Brain microvascular endothelial cell (primary cell): ENCODE results near the gene RSAD1.

Experiments
- DNase-seq: peaks from one replicate; pipeline ENCODE4 v3.0.0-alpha.2; 2020
- H3K27ac ChIP-seq: fragments of 250-450 bp; sonication (Bioruptor Pico); 2 replicates; pipeline ENCODE4 v1.5.1; 2020; ENCODE audit warnings: mild to moderate bottlenecking, moderate library complexity
- H3K27me3 ChIP-seq: fragments of 250-450 bp; sonication (Bioruptor Pico); replicated peaks from 2 replicates; pipeline ENCODE4 v1.5.1; 2020; ENCODE audit warnings: mild to moderate bottlenecking
- H3K36me3 ChIP-seq: fragments of 250-450 bp; sonication (Bioruptor Pico); replicated peaks from 2 replicates; pipeline ENCODE4 v1.5.1; 2020; ENCODE audit warnings: mild to moderate bottlenecking
- H3K4me3 ChIP-seq: 2 replicates; pipeline ENCODE4 v1.5.1; 2011; ENCODE audit warnings: low read depth, mild to moderate bottlenecking, control low read depth, low read length, moderate library complexity
- in situ Hi-C: cut with HindIII; loops from 2 replicates; pipeline ENCODE4 v1.10.0; 2017; ENCODE audit warnings: low sequenced_read_pairs, low pct_ligation_motif_present
- TF ChIP-seq, protein P1 (sequence below): IDR thresholded peaks from 2 replicates; pipeline ENCODE4 v1.5.1; 2011; ENCODE audit warnings: low read depth, mild to moderate bottlenecking, moderate library complexity, low read length, control low read depth, inconsistent platforms; ENCODE audit errors: missing control alignments

Gene RSAD1

DNA sequence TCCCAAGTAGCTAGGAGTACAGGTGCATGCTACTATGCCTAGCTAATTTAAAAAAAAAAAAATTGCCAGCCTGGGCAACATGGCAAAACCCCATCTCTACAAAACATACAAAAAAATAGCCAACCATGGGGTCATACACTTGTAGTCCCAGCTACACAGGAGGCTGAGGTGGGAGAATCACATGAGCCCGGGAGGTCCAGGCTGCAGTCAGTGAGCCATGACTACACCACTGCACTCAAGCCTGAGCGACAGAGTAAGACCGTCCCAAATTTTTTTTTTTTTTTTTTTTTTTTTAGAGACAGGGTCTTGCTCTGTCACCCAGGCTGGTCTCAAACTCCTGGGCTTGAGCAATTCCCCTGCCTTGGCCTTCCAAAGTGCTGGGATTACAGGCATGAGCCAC is 24.8 kb upstream of the RSAD1 start:
- DNase-seq = no peak
- H3K27ac ChIP-seq = no peak overlapping the region
- no peak overlapping the region for H3K4me3 ChIP-seq
- H3K27me3 ChIP-seq = no peaks in the 10 kb centered on the region
- TF ChIP-seq, protein P1, sequence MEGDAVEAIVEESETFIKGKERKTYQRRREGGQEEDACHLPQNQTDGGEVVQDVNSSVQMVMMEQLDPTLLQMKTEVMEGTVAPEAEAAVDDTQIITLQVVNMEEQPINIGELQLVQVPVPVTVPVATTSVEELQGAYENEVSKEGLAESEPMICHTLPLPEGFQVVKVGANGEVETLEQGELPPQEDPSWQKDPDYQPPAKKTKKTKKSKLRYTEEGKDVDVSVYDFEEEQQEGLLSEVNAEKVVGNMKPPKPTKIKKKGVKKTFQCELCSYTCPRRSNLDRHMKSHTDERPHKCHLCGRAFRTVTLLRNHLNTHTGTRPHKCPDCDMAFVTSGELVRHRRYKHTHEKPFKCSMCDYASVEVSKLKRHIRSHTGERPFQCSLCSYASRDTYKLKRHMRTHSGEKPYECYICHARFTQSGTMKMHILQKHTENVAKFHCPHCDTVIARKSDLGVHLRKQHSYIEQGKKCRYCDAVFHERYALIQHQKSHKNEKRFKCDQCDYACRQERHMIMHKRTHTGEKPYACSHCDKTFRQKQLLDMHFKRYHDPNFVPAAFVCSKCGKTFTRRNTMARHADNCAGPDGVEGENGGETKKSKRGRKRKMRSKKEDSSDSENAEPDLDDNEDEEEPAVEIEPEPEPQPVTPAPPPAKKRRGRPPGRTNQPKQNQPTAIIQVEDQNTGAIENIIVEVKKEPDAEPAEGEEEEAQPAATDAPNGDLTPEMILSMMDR = no peak
- in situ Hi-C loops = no loop called here
- no peaks in the 10 kb centered on the region for H3K36me3 ChIP-seq

DNA sequence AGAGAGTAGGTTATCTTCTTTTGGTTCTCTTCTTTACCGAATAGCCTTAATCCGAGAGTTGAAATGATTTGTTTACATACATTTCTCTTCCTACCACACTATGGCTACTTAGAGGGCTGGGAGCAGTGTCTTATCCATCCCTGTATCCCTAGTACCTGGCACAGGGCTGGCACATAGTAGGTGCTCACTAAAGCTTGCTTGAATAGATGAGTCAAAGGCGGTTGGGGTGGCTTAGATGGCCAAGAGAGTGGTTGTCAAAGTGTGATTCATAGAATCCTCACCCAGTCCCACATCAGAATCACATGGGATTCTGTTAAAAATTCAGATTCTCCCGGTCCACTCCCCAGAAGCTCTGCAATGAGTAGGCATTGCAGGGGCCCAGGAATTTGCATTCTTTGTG is 21.0 kb upstream of the RSAD1 start:
- Histone ChIP-seq H3K4me3 (no peak overlapping the region), H3K27me3 (no peaks in the 10 kb centered on the region), H3K27ac (no peak overlapping the region), H3K36me3 (no peaks in the 10 kb centered on the region)
- TF ChIP-seq, protein P1 = no peak
- in situ Hi-C loops = no loop called here
- DNase-seq = no peak

DNA sequence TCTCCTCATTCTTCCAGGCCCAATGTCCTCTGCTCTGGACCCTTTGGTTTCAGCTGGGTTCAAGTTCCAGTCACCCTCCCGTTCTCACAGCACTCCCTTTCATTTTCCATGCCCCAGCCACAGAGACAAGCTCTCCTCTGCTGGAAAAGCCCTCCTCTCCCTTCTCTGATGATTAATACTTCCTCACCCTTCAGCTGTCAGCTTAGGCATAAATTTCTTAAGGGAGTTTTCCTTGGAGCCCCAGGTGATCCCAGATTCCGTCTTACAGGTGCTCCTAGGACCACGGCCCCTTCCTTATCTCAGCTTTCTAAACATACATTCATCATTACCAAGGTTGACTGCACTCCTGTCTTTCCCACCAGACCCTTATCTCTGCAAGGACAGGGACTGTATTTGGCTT is 20.4 kb upstream of the RSAD1 start:
- TF ChIP-seq, protein P1 = no peak
- no peaks in the 10 kb centered on the region for H3K36me3 ChIP-seq
- DNase-seq = no peak

DNA sequence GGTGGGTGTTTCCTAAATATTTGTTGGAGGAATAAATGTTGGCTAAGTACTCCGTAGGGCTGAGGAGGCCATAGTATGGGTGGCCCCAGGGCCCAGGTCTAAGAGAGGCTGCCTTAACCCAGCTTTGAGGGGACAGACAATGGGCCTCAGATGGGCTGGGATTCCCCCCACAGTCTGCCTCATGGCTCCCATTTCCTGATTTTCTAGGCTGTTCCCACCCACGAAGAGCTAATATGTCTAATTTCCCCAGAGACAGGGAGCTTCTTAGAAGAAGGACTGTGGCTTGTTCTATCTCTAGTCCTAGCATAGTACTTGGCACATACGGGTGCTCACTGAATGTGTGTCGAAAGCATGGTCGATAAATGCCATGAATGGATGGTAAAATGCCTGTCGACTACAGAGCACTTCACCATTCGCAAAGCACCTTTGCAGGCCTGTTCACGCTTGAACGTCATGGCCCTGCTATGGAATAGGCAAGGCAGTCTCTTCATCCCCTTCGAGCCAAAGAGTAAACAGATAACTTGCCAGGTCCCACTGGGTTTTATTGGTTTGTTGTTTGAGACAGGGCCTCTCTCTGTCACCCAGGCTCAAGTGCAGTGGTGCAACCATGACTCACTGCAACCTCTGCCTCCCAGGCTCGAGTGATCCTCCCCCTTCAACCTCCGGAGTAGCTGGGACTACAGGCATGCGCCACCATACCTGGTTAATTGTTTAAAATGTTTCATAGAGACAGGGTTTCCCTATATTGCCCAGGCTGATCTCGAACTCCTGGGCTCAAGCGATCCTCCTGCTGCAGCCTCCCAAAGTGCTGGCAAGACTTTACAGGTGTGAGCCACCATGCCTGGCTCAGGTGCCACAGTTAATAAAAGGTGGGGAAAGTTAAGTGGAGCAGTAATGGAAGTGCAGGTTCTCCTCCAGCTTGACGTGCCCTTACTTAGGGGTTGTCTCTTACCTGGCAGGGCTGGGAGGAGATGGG is 19.7 kb upstream of the RSAD1 start:
- no peak overlapping the region for H3K27ac ChIP-seq
- in situ Hi-C loops = no loop called here
- DNase-seq = peak; percentile 6
- TF ChIP-seq, protein P1 = no peak
- no peaks in the 10 kb centered on the region for H3K27me3 ChIP-seq
- no peaks in the 10 kb centered on the region for H3K36me3 ChIP-seq
- H3K4me3 ChIP-seq = no peak overlapping the region

More for the DNA sequence above, 20.4 kb upstream of the RSAD1 start:
- H3K27me3 ChIP-seq = no peaks in the 10 kb centered on the region
- in situ Hi-C loops = no loop called here
- H3K27ac ChIP-seq = no peak overlapping the region
- H3K4me3 ChIP-seq = no peak overlapping the region

DNA sequence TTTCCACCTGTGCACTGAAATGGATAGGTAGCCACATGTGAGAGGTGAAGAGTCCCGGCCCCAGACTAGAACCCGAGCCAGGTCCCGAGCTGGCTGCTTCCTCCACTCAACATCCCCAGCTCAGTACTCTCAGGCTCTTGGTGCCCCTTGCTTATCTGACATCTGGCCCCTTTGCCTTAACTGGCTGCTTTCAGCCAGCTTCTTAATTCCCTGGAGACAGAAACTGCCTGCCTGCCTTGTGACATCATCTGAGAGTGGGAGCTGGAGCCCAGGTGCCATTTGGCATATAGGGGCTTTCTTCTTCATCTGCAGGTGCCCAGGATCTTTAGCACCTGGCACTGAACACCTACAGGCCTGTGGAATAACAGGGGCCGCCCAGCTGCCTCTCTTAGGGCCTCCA is 18.9 kb upstream of the RSAD1 start:
- no peaks in the 10 kb centered on the region for H3K27me3 ChIP-seq
- H3K36me3 ChIP-seq = no peaks in the 10 kb centered on the region

More for the DNA sequence above, 18.9 kb upstream of the RSAD1 start:
- no peak overlapping the region for H3K27ac ChIP-seq
- H3K4me3 ChIP-seq = no peak overlapping the region
- no peak for DNase-seq
- in situ Hi-C loops = no loop called here
- TF ChIP-seq, protein P1 = no peak
